H1 (cell line): ENCODE measurements around the gene ADGRV1. TPM values are rescaled to one million over a fixed set of nuclear protein-coding genes. Genes with fewer than 3 reads are reported as not detected.

Experiments
- CTCF ChIA-PET: fragments of 300-600 bp; sonication (Branson Sonifier 250); formaldehyde crosslinking; loops from one replicate; lab custom pipeline; 2021; ENCODE audit not compliant: partially characterized antibody; lab: Charles Lee
- POLR2A ChIA-PET: fragments of 300-600 bp; sonication (Branson Sonifier 250); formaldehyde crosslinking; loops from one replicate; lab custom pipeline; 2021; ENCODE audit warnings: inconsistent platforms; ENCODE audit not compliant: partially characterized antibody; lab: Charles Lee
- DNase-seq, 2 experiments: peaks; one replicate each; pipeline versions ENCODE4 v3.0.0 to v3.0.0-alpha.2; 2010 to 2022; ENCODE audit warnings: low spot score in 2 of 2, low read depth in 1 of 2, mixed read lengths in 1 of 2
- FAIRE-seq: peaks from 2 replicates; lab custom pipeline; 2011; peaks lifted over from hg19 to GRCh38; lab: Jason Lieb, UNC
- H2AFZ ChIP-seq: 2 replicates; pipeline ENCODE4 v1.8.1; 2012; ENCODE audit warnings: low read length, inconsistent platforms
- H2AK5ac ChIP-seq: 2 replicates; pipeline ENCODE4 v1.6.1; 2013; ENCODE audit warnings: low read depth, low read length
- H2BK120ac ChIP-seq: replicated peaks from 2 replicates; pipeline ENCODE3; 2013; ENCODE audit warnings: low read depth, low read length, inconsistent platforms
- H2BK12ac ChIP-seq: 2 replicates; pipeline ENCODE4 v1.6.1; 2013; ENCODE audit warnings: low read depth, low read length
- H2BK15ac ChIP-seq: 2 replicates; pipeline ENCODE4 v1.6.1; 2013; ENCODE audit warnings: low read length
- H2BK20ac ChIP-seq: 2 replicates; pipeline ENCODE4 v1.6.1; 2013; ENCODE audit warnings: low read length
- H2BK5ac ChIP-seq: 2 replicates; pipeline ENCODE4 v1.6.1; 2013; ENCODE audit warnings: low read depth, low read length
- H3K14ac ChIP-seq: 2 replicates; pipeline ENCODE4 v1.6.1; 2013; ENCODE audit warnings: inconsistent platforms; ENCODE audit not compliant: insufficient read length
- H3K18ac ChIP-seq: 2 replicates; pipeline ENCODE4 v1.6.1; 2013; ENCODE audit warnings: low read length; ENCODE audit errors: extremely low read depth
- H3K23ac ChIP-seq: 2 replicates; pipeline ENCODE4 v1.6.1; 2013; ENCODE audit warnings: inconsistent platforms; ENCODE audit not compliant: insufficient read length
- H3K23me2 ChIP-seq: 2 replicates; pipeline ENCODE4 v1.6.1; 2013; ENCODE audit warnings: low read depth, low read length
- H3K27ac ChIP-seq: 2 replicates; pipeline ENCODE4 v1.6.1; 2011; ENCODE audit warnings: low read depth, low read length, inconsistent platforms
- H3K27me3 ChIP-seq, 4 experiments: replicated peaks in 1 of 4; 1 replicate in 1 of 4; 2 replicates in 3 of 4; pipeline versions ENCODE4 v1.6.1 to v1.8.1; 2011 to 2013; ENCODE audit warnings: low read length in 3 of 4, mild to moderate bottlenecking in 3 of 4, inconsistent platforms in 2 of 4, mixed read lengths in 2 of 4, moderate library complexity in 1 of 4; ENCODE audit not compliant: control insufficient read depth in 3 of 4, insufficient read depth in 3 of 4; ENCODE audit errors: extremely low read depth in 1 of 4
- H3K36me3 ChIP-seq, 4 experiments: 2 replicates each; pipeline versions ENCODE4 v1.6.1 to v1.8.1; 2011 to 2013; ENCODE audit warnings: mild to moderate bottlenecking in 4 of 4, low read length in 3 of 4, moderate library complexity in 2 of 4, control low read depth in 1 of 4, inconsistent platforms in 1 of 4; ENCODE audit not compliant: insufficient read depth in 4 of 4, control insufficient read depth in 2 of 4
- H3K4ac ChIP-seq: replicated peaks from 2 replicates; pipeline ENCODE3; 2013; ENCODE audit warnings: low read length, low read depth, mixed read lengths, inconsistent platforms; ENCODE audit not compliant: insufficient read length
- H3K4me1 ChIP-seq, 4 experiments: replicated peaks in 1 of 4; 1 replicate in 1 of 4; 2 replicates in 3 of 4; pipeline versions ENCODE4 v1.6.1 to v1.8.1; 2011 to 2013; ENCODE audit warnings: low read length in 3 of 4, inconsistent platforms in 2 of 4, mixed read lengths in 1 of 4; ENCODE audit not compliant: insufficient read depth in 4 of 4, control insufficient read depth in 3 of 4
- H3K4me2 ChIP-seq, 2 experiments: 2 replicates each; pipeline versions ENCODE4 v1.6.1 to v1.8.1; 2011 to 2013; ENCODE audit warnings: low read depth in 2 of 2, low read length in 2 of 2, control low read depth in 1 of 2, inconsistent platforms in 1 of 2, mild to moderate bottlenecking in 1 of 2; ENCODE audit not compliant: insufficient read depth in 1 of 2
- H3K4me3 ChIP-seq, 4 experiments: fragments of 200-600, 300-600 bp in 1 of 4; sonication (generic), shearing (Covaris generic), sonication (Bioruptor Twin) in 1 of 4; 2 replicates each; pipeline versions ENCODE4 v1.5.1 to v1.8.1; 2011 to 2016; ENCODE audit warnings: low read length in 4 of 4, low read depth in 3 of 4, control low read depth in 2 of 4, inconsistent platforms in 2 of 4, mild to moderate bottlenecking in 2 of 4, mixed read lengths in 1 of 4, moderate library complexity in 1 of 4; ENCODE audit not compliant: insufficient read depth in 2 of 4; ENCODE audit errors: extremely low read depth in 1 of 4
- H3K56ac ChIP-seq: replicated peaks from 2 replicates; pipeline ENCODE3; 2013; ENCODE audit warnings: low read depth, mild to moderate bottlenecking, mixed read lengths, low read length, inconsistent platforms; ENCODE audit not compliant: insufficient read length
- H3K79me1 ChIP-seq: 2 replicates; pipeline ENCODE4 v1.6.1; 2013; ENCODE audit warnings: low read depth, low read length, control low read depth
- H3K79me2 ChIP-seq, 2 experiments: 2 replicates each; pipeline versions ENCODE4 v1.6.1 to v1.8.1; 2012 to 2013; ENCODE audit warnings: low read length in 2 of 2, mild to moderate bottlenecking in 2 of 2, inconsistent platforms in 1 of 2; ENCODE audit not compliant: insufficient read depth in 2 of 2, control insufficient read depth in 1 of 2
- H3K9ac ChIP-seq, 4 experiments: replicated peaks in 1 of 4; 1 replicate in 1 of 4; 2 replicates in 3 of 4; pipeline versions ENCODE4 v1.6.1 to v1.8.1; 2011 to 2013; ENCODE audit warnings: low read depth in 3 of 4, low read length in 3 of 4, control low read depth in 2 of 4, mild to moderate bottlenecking in 2 of 4, moderate library complexity in 2 of 4, inconsistent platforms in 1 of 4; ENCODE audit errors: extremely low read depth in 1 of 4
- H3K9me3 ChIP-seq, 2 experiments: 2 replicates each; pipeline versions ENCODE4 v1.6.1 to v1.8.1; 2012 to 2013; ENCODE audit warnings: mild to moderate bottlenecking in 2 of 2, moderate library complexity in 2 of 2, control low read depth in 1 of 2, inconsistent platforms in 1 of 2, low read depth in 1 of 2, low read length in 1 of 2, mixed read lengths in 1 of 2; ENCODE audit not compliant: insufficient read depth in 2 of 2
- H4K20me1 ChIP-seq, 2 experiments: replicated peaks in 1 of 2; 2 replicates each; pipeline versions ENCODE3 to v1.8.1; 2011 to 2013; ENCODE audit warnings: inconsistent platforms in 2 of 2, low read length in 2 of 2, mild to moderate bottlenecking in 1 of 2; ENCODE audit not compliant: insufficient read depth in 2 of 2, control insufficient read depth in 1 of 2
- H4K5ac ChIP-seq: 2 replicates; pipeline ENCODE4 v1.6.1; 2013; ENCODE audit warnings: low read length, low read depth, mixed read lengths, inconsistent platforms; ENCODE audit not compliant: insufficient read length
- H4K8ac ChIP-seq: 2 replicates; pipeline ENCODE4 v1.8.0; 2013; ENCODE audit warnings: mild to moderate bottlenecking, moderate library complexity, low read length, inconsistent platforms; ENCODE audit not compliant: insufficient read depth; ENCODE audit errors: extremely low read depth
- H4K91ac ChIP-seq: replicated peaks from 2 replicates; pipeline ENCODE3; 2013; ENCODE audit warnings: low read length, mixed read lengths, inconsistent platforms; ENCODE audit not compliant: insufficient read length
- CBX5 ChIP-seq: fragments of 300-800, 300-1000 bp; sonication (generic); IDR thresholded peaks from 2 replicates; pipeline ENCODE4 v1.7.1; 2016; ENCODE audit warnings: antibody characterized with exemption, low read length, low read depth
- CEBPB ChIP-seq: IDR thresholded peaks from 2 replicates; pipeline ENCODE4 v1.6.1; 2012; ENCODE audit warnings: low read depth, low read length
- CTBP2 ChIP-seq: IDR thresholded peaks from 2 replicates; pipeline ENCODE4 v1.7.0; 2011; ENCODE audit warnings: borderline replicate concordance, mild to moderate bottlenecking, moderate library complexity, mixed read lengths, low read length; ENCODE audit not compliant: insufficient read depth, insufficient read length
- EZH2 ChIP-seq: fragments of 200-600 bp; sonication (generic); IDR thresholded peaks from 2 replicates; pipeline ENCODE4 v1.7.1; 2012; ENCODE audit warnings: low read depth, mild to moderate bottlenecking, moderate library complexity, low read length, inconsistent platforms; ENCODE audit not compliant: severe bottlenecking
- JUND ChIP-seq: IDR thresholded peaks from 2 replicates; pipeline ENCODE4 v1.6.1; 2011; ENCODE audit warnings: mild to moderate bottlenecking, improper control_type of control experiment, low read length
- NANOG ChIP-seq: IDR thresholded peaks from 2 replicates; pipeline ENCODE4 v1.6.1; 2011; ENCODE audit warnings: low read length, low read depth, mild to moderate bottlenecking, inconsistent platforms; ENCODE audit not compliant: insufficient read depth, poor library complexity, severe bottlenecking
- RAD21 ChIP-seq, 2 experiments: IDR thresholded peaks in 1 of 2; conservative IDR thresholded peaks in 1 of 2; 2 replicates each; pipeline ENCODE4 v1.6.1; 2011; ENCODE audit warnings: low read depth in 2 of 2, low read length in 2 of 2, improper control_type of control experiment in 1 of 2, inconsistent platforms in 1 of 2, mild to moderate bottlenecking in 1 of 2, moderate library complexity in 1 of 2
- WGBS, 2 experiments: shearing (Covaris generic) in 1 of 2; methylation state at CpG; one replicate each; pipeline versions ENCODE4 v1.1.6 to v1.1.7; 2013 to 2015; ENCODE audit warnings: low lambda C conversion rate in 2 of 2, mixed read lengths in 2 of 2, inconsistent platforms in 1 of 2, low coverage in 1 of 2, missing lambda C conversion rate in 1 of 2; ENCODE audit not compliant: insufficient replicate concordance in 2 of 2, insufficient coverage in 1 of 2, insufficient read length in 1 of 2; ENCODE audit errors: extremely low coverage in 1 of 2, missing lambda C conversion rate in 1 of 2; 5-methylcytosine and 5-hydroxymethylcytosine counted together
- polyA plus RNA-seq, 7 experiments: library from polyadenylated mRNA; depleted of rRNA in 3 of 7; stranded (reverse) in 5 of 7; unstranded in 2 of 7; fragments of >200 nt in 5 of 7; fragments of 200-250 nt in 2 of 7; gene quantifications; 1 replicate in 5 of 7; 2 replicates in 1 of 7; 4 replicates in 1 of 7; pipeline versions ENCODE4 v1.2.1 to v1.2.3, GENCODE V29; 2011 to 2013; ENCODE audit warnings: missing spikeins in 2 of 7, mixed read lengths in 2 of 7
- total RNA-seq: library from RNA; stranded (reverse); fragmentation: NEBNext Ultra II Directional; extraction: Animal tissue kit (Norgen Biotek cat#: 25700); gene quantifications from 2 replicates; pipeline ENCODE4 v1.2.1, GENCODE V29; 2021
- TF ChIP-seq, protein P1 (sequence below), 3 experiments: IDR thresholded peaks; 1 replicate in 2 of 3; 2 replicates in 1 of 3; pipeline versions ENCODE4 v1.5.1 to v1.6.1; 2011; ENCODE audit warnings: low read length in 3 of 3, mild to moderate bottlenecking in 3 of 3, inconsistent platforms in 2 of 3, low read depth in 1 of 3, moderate library complexity in 1 of 3; ENCODE audit not compliant: insufficient read depth in 1 of 3; ENCODE audit errors: control extremely low read depth in 1 of 3

Gene ADGRV1
- total and polyA plus RNA-seq, 2 of the 8 experiments (the other 6 are each of a cell fraction or from before 2014, with no cell fraction given): 53.1 to 62.2 TPM

- Histone ChIP-seq H3K56ac (no peak overlapping the region), H3K23ac (no peak overlapping the region), H3K14ac (no peak overlapping the region), H3K9me3 (no peaks in the 10 kb centered on the region), H3K23me2 (no peaks in the 10 kb centered on the region), H4K5ac (no peak overlapping the region), H3K79me1 (no peaks in the 10 kb centered on the region), H3K4me3 (no peak overlapping the region; a peak in 1 of 8 replicates), H3K27me3 (no peaks in the 10 kb centered on the region), H3K4me1 (no peaks in the 10 kb centered on the region), H4K8ac (no peak overlapping the region), H2BK12ac (no peak overlapping the region), H2BK120ac (no peak overlapping the region), H3K4ac (no peak overlapping the region), H4K91ac (no peak overlapping the region), H3K18ac (no peak overlapping the region), H2BK20ac (no peak overlapping the region), H2BK5ac (no peak overlapping the region), H3K79me2 (no peaks in the 10 kb centered on the region), H2AK5ac (no peak overlapping the region), H4K20me1 (no peaks in the 10 kb centered on the region), H3K4me2 (no peak overlapping the region), H3K27ac (no peak overlapping the region), H2AFZ (0 out of 2 replicates have a peak overlapping the region, but pooled peaks have one; percentile 60), H3K9ac (no peak overlapping the region), H2BK15ac (no peak overlapping the region), H3K36me3 (no peaks in the 10 kb centered on the region)
- ChIA-PET CTCF (interaction anchor here (0.8 kb wide), 1 partner anchor 230 kb away, joined by 3 read pairs; no protein-coding TSS in a partner anchor), POLR2A (no interaction called here)
- FAIRE-seq (no peak), DNase-seq (no peak)
- 85% methylated on average over 8 of the region's 8 CpGs; no CpG with 5 or more reads in 1 of the 2 experiments for WGBS, 2 experiments
- TF ChIP-seq CTBP2 (no peak), RAD21 (IDR thresholded peaks at IDR 0.05 in 1 of 2, conservative IDR thresholded peaks at IDR 0.05 in 1 of 2; ENCODE audit: low read depth in 2 of 2, low read length in 2 of 2) (no peak), EZH2 (no peak), CBX5 (no peak), CEBPB (no peak), NANOG (no peak), JUND (no peak)
- TF ChIP-seq, protein P1, sequence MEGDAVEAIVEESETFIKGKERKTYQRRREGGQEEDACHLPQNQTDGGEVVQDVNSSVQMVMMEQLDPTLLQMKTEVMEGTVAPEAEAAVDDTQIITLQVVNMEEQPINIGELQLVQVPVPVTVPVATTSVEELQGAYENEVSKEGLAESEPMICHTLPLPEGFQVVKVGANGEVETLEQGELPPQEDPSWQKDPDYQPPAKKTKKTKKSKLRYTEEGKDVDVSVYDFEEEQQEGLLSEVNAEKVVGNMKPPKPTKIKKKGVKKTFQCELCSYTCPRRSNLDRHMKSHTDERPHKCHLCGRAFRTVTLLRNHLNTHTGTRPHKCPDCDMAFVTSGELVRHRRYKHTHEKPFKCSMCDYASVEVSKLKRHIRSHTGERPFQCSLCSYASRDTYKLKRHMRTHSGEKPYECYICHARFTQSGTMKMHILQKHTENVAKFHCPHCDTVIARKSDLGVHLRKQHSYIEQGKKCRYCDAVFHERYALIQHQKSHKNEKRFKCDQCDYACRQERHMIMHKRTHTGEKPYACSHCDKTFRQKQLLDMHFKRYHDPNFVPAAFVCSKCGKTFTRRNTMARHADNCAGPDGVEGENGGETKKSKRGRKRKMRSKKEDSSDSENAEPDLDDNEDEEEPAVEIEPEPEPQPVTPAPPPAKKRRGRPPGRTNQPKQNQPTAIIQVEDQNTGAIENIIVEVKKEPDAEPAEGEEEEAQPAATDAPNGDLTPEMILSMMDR (IDR thresholded peaks at IDR 0.05; ENCODE audit: control extremely low read depth in 1 of 3, insufficient read depth in 1 of 3, low read depth in 1 of 3, low read length in 3 of 3): no peak
Observed at GRCh38 chr5:91189480-91190313, 631.1 kb downstream of the ADGRV1 start.
